Kasumi-1 (cell line): ENCODE results near the gene GABRB3.

Source experiments
- DNase-seq, 2 experiments: peaks; one replicate each; lab custom pipeline; 2025; lab: John Stamatoyannopoulos, UW

Gene GABRB3

GRCh38 chr15:26772154-26773066 is at the start of gene GABRB3:
Gene GABRB3, minus strand, starts transcription at chr15:26773066.
- DNase-seq, result no peak

- no peak for DNase-seq
Observed at GRCh38 chr15:26807517-26808427, 34.9 kb upstream of the GABRB3 start.

- no peak for DNase-seq
Observed at GRCh38 chr15:26806574-26806973, 33.7 kb upstream of the GABRB3 start.

GRCh38 chr15:26806151-26806550 is 33.3 kb upstream of the GABRB3 start:
- DNase-seq, result no peak

- no peak for DNase-seq
Observed at GRCh38 chr15:26805470-26805869, 32.6 kb upstream of the GABRB3 start.

- no peak for DNase-seq
Observed at GRCh38 chr15:26804063-26804804, 31.4 kb upstream of the GABRB3 start.

- DNase-seq, result no peak
Observed at GRCh38 chr15:26790118-26790517, 17.3 kb upstream of the GABRB3 start.

GRCh38 chr15:26781816-26782215 is 8.9 kb upstream of the GABRB3 start:
- no peak for DNase-seq

GRCh38 chr15:26773917-26774316 is 1.1 kb upstream of the GABRB3 start:
- no peak for DNase-seq

- no peak for DNase-seq
Observed at GRCh38 chr15:26773067-26773877, 406 bp upstream of the GABRB3 start.

GRCh38 chr15:26771578-26772153 is 1.2 kb downstream of the GABRB3 start:
- DNase-seq, result no peak

- no peak for DNase-seq
Observed at GRCh38 chr15:26771168-26771567, 1.7 kb downstream of the GABRB3 start.

- no peak for DNase-seq
Observed at GRCh38 chr15:26767169-26767670, 5.6 kb downstream of the GABRB3 start.

GRCh38 chr15:26766262-26766661 is 6.6 kb downstream of the GABRB3 start:
- DNase-seq, result no peak

GRCh38 chr15:26759986-26760385 is 12.9 kb downstream of the GABRB3 start:
- DNase-seq, result no peak

GRCh38 chr15:26758079-26758478 is 14.8 kb downstream of the GABRB3 start:
- DNase-seq, result no peak

GRCh38 chr15:26757141-26757540 is 15.7 kb downstream of the GABRB3 start:
- DNase-seq, result no peak

GRCh38 chr15:26744894-26745293 is 28.0 kb downstream of the GABRB3 start:
- DNase-seq, result no peak

GRCh38 chr15:26739791-26740190 is 33.1 kb downstream of the GABRB3 start:
- no peak for DNase-seq

- DNase-seq, result no peak
Observed at GRCh38 chr15:26738996-26739395, 33.9 kb downstream of the GABRB3 start.
